Activated CD4-positive, alpha-beta T cell treated with anti-CD3 and anti-CD28 coated beads, Interleukin-2, amount 50 U/mL, for 48 hours (primary cell): ENCODE results near the gene VAT1L.

Experiments used
- DNase-seq, 2 experiments: peaks; one replicate each; pipeline ENCODE4 v3.0.0-alpha.2; 2020

Gene VAT1L

GRCh38 chr16:77784441-77785372, 3.7 kb upstream of the VAT1L start:
- no peak for DNase-seq

GRCh38 chr16:77785373-77785764, 3.0 kb upstream of the VAT1L start:
- DNase-seq: no peak

GRCh38 chr16:77786186-77786847, 2.0 kb upstream of the VAT1L start:
- DNase-seq: no peak

GRCh38 chr16:77787452-77787851, 912 bp upstream of the VAT1L start:
- DNase-seq: no peak

GRCh38 chr16:77789085-77790008, 983 bp downstream of the VAT1L start:
- DNase-seq: peak in 1 of 2 experiments; percentile 0

GRCh38 chr16:77790009-77790372, 1.6 kb downstream of the VAT1L start:
- no peak for DNase-seq

GRCh38 chr16:77790912-77791311, 2.5 kb downstream of the VAT1L start:
- no peak for DNase-seq

- DNase-seq: no peak
Measured at GRCh38 chr16:77793417-77793816, 5.1 kb downstream of the VAT1L start.

- DNase-seq: no peak
Measured at GRCh38 chr16:77794586-77794985, 6.2 kb downstream of the VAT1L start.

GRCh38 chr16:77801817-77802216, 13.5 kb downstream of the VAT1L start:
- no peak for DNase-seq

- DNase-seq: no peak
Measured at GRCh38 chr16:77805398-77805797, 17.0 kb downstream of the VAT1L start.

- DNase-seq: no peak
Measured at GRCh38 chr16:77807021-77807420, 18.7 kb downstream of the VAT1L start.

- DNase-seq: no peak
Measured at GRCh38 chr16:77812856-77813500, 24.6 kb downstream of the VAT1L start.

- DNase-seq: no peak
Measured at GRCh38 chr16:77816293-77816692, 27.9 kb downstream of the VAT1L start.

GRCh38 chr16:77820340-77820739, 32.0 kb downstream of the VAT1L start:
- DNase-seq: no peak

- DNase-seq: no peak
Measured at GRCh38 chr16:77822661-77823060, 34.3 kb downstream of the VAT1L start.

GRCh38 chr16:77823067-77823466, 34.7 kb downstream of the VAT1L start:
- no peak for DNase-seq

GRCh38 chr16:77825196-77825595, 36.8 kb downstream of the VAT1L start:
- no peak for DNase-seq

GRCh38 chr16:77827032-77827431, 38.7 kb downstream of the VAT1L start:
- no peak for DNase-seq

- no peak for DNase-seq
Measured at GRCh38 chr16:77833921-77834634, 45.7 kb downstream of the VAT1L start.

- no peak for DNase-seq
Measured at GRCh38 chr16:77834635-77835540, 46.5 kb downstream of the VAT1L start.
